ENCODE results near the gene GID8. TPM values are rescaled to one million over a fixed set of nuclear protein-coding genes. Genes with fewer than 3 reads are reported as not detected.

GID8 gene
- polyA plus RNA-seq, 2 of the 4 experiments (the other 2 are of a cell fraction): 19.2 to 24.5 TPM

DNA sequence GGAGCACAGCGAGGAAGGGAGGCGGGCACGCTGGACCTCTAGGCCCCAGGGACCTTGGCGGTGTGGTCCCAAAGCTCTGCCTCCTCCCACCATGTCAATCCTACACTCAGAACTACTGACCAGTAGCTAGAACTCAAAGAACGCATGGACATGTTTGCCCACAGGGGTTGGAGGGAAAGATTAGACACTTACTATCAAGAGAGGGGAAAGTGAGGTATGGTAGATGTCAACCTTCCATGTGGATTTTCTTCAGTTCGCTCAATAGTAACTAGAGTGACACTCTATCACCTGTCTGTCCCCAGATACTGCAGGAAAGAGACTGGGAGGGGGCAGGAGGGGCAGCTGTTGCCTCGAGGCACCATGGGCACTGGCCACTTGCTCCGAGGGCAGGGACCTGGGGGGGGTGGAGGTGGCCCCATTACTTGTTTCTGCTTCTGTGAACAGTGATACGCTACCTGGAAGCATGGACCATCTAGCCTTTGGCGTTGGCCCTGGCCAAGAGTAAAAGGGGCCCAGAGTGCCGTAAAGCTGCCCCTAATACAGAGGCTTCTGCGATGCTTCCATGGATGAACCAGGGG, 10.7 kb upstream of the GID8 start:
- peak in 1 of 2 experiments; percentile 1; a peak in 1 of 6 replicates for ATAC-seq
- H3K4me3 ChIP-seq: peak overlapping the region; percentile 76
- H3K9me3 ChIP-seq: no peaks in the 10 kb centered on the region
- peak overlapping the region; percentile 91 for H3K4me2 ChIP-seq
- POLR2A ChIA-PET: no interaction called here
- WGBS (ENCODE audit: missing lambda C conversion rate): 82% methylated on average over 12 of the region's 12 CpGs
- TF ChIP-seq SMC3 (IDR thresholded peaks at IDR 0.05) (no peak), FOSB (CRISPR knock-in tag; IDR thresholded peaks at IDR 0.05) (no peak), ZFP36 (IDR thresholded peaks at IDR 0.05; ENCODE audit: borderline replicate concordance, partially characterized antibody) (no peak)
- peak overlapping the region; percentile 96 to 98; a peak in 5 of 6 replicates for H3K27ac ChIP-seq
- H3K4me1 ChIP-seq: peaks cover 35% of the 10 kb centered on the region
- DNase-seq (ENCODE audit: low read depth in 1 of 2, low spot score in 1 of 2): no peak
- no peak for FAIRE-seq
- CTCF ChIA-PET: interaction anchor here (0.7 to 22.6 kb wide), 13 partner anchors 8 to 482 kb away, joined by 3 to 368 read pairs (median 6); partner anchors contain the start of gene GID8

- DNase-seq (ENCODE audit: low read depth in 1 of 2, low spot score in 1 of 2) (no peak), FAIRE-seq (no peak), ATAC-seq (no peak)
- Histone ChIP-seq H3K9me3 (no peaks in the 10 kb centered on the region), H3K4me3 (no peak overlapping the region), H3K4me1 (peaks cover 24% of the 10 kb centered on the region), H3K27ac (no peak overlapping the region), H3K4me2 (no peak overlapping the region)
- ChIA-PET CTCF (interaction anchor here (1.5 to 22.6 kb wide), 4 partner anchors 11 to 106 kb away, joined by 3 to 368 read pairs (median 12); no protein-coding TSS in a partner anchor), POLR2A (no interaction called here)
- no peak for TF ChIP-seq TFCP2L1 (CRISPR knock-in tag; IDR thresholded peaks at IDR 0.05)
- TF ChIP-seq HDAC2 (IDR thresholded peaks at IDR 0.05): no peak
- 84% methylated on average over 14 of the region's 14 CpGs for WGBS (ENCODE audit: missing lambda C conversion rate)
Observed at GRCh38 chr20:62928246-62928939, 9.6 kb upstream of the GID8 start.

DNA sequence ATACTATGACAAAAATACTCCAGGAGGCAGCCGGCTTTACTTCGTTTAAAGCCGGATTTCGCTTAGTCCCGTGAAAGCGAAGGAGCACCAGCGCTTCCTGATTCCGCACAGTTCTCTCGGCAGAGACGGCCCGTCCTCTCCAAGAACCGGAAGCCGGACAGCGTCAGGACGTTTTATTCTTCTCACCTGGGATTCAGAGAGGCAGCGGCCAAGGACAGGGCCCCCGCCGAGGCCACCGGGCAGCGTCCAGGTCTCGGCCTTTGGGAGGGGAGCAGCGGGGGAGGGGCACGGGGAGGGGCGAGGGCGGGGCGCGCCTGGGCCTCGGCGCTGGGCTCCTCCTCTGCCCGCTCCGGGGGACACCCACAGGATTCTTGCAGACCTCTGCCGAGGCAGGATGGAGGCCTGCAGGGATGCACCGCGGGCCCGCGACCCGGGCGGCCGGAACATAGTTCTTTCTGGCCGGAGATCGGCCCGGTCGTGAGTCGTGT, 8.9 kb upstream of the GID8 start:
- Histone ChIP-seq H3K9me3 (no peaks in the 10 kb centered on the region), H3K27ac (no peak overlapping the region), H3K4me2 (no peak overlapping the region), H3K4me1 (peaks cover 17% of the 10 kb centered on the region), H3K4me3 (no peak overlapping the region)
- FAIRE-seq (no peak), ATAC-seq (no peak), DNase-seq (ENCODE audit: low read depth in 1 of 2, low spot score in 1 of 2) (no peak)
- WGBS (ENCODE audit: missing lambda C conversion rate): 87% methylated on average over 21 of the region's 44 CpGs
- TF ChIP-seq BHLHE40 (IDR thresholded peaks at IDR 0.05; ENCODE audit: low read depth, low read length) (no peak), RARB (CRISPR knock-in tag; IDR thresholded peaks at IDR 0.05) (no peak), JUN (IDR thresholded peaks at IDR 0.05) (no peak), CBX8 (IDR thresholded peaks at IDR 0.05) (no peak), RFX5 (IDR thresholded peaks at IDR 0.05) (no peak), REST (IDR thresholded peaks at IDR 0.05) (no peak), NR3C1 (IDR thresholded peaks at IDR 0.05) (no peak), ZFP36 (IDR thresholded peaks at IDR 0.05; ENCODE audit: borderline replicate concordance, partially characterized antibody) (no peak), TFCP2L1 (CRISPR knock-in tag; IDR thresholded peaks at IDR 0.05) (no peak), E2F6 (IDR thresholded peaks at IDR 0.05; ENCODE audit: borderline replicate concordance, low read depth) (no peak), HOXB5 (CRISPR knock-in tag; IDR thresholded peaks at IDR 0.05) (no peak), FOSL2 (IDR thresholded peaks at IDR 0.05) (no peak), FOSL2 (CRISPR knock-in tag; IDR thresholded peaks at IDR 0.05) (no peak), EHMT2 (IDR thresholded peaks at IDR 0.05; ENCODE audit: low read depth) (no peak)
- CTCF ChIA-PET: interaction anchor here (1.5 to 22.6 kb wide), 2 partner anchors 24 to 107 kb away, joined by 3 to 368 read pairs; no protein-coding TSS in a partner anchor
- POLR2A ChIA-PET: no interaction called here

Data from A549 (cell line).